ENCODE results near the gene NUMB.

- TF ChIP-seq POLR2A (IDR thresholded peaks at IDR 0.05; ENCODE audit: low read depth, low read length) (no peak), CTCF (conservative IDR thresholded peaks at IDR 0.05; ENCODE audit: low read depth, low read length) (no peak), MXI1 (IDR thresholded peaks at IDR 0.05; ENCODE audit: borderline replicate concordance, low read depth, low read length) (no peak), FOS (IDR thresholded peaks at IDR 0.05; ENCODE audit: low read depth, low read length) (no peak), CHD1 (IDR thresholded peaks at IDR 0.05; ENCODE audit: low read depth, low read length) (no peak), MAFK (IDR thresholded peaks at IDR 0.05; ENCODE audit: low read depth, low read length) (no peak), RFX5 (IDR thresholded peaks at IDR 0.05; ENCODE audit: low read depth, low read length) (no peak), MAZ (IDR thresholded peaks at IDR 0.05; ENCODE audit: borderline replicate concordance, low read depth, low read length) (no peak), RAD21 (IDR thresholded peaks at IDR 0.05; ENCODE audit: low read length) (no peak), RCOR1 (IDR thresholded peaks at IDR 0.05; ENCODE audit: insufficient replicate concordance, low read length) (no peak), CEBPB (IDR thresholded peaks at IDR 0.05; ENCODE audit: low read depth, low read length) (no peak)
Observed at GRCh38 chr14:73503648-73504047, 45.3 kb upstream of the NUMB start.

All from IMR-90 (cell line).